ENCODE data around the gene RTN4R. TPM values are rescaled to one million over a fixed set of nuclear protein-coding genes. Genes with fewer than 3 reads are reported as not detected.

Gene RTN4R
- 0.42 and 0.51 TPM in 2 replicates for total RNA-seq
- total RNA-seq (2013): 0.33 TPM
- polyA plus RNA-seq: 0.79 and 0.92 TPM in 2 replicates
- polyA minus RNA-seq: 0.17 and 0.57 TPM in 2 replicates

DNA sequence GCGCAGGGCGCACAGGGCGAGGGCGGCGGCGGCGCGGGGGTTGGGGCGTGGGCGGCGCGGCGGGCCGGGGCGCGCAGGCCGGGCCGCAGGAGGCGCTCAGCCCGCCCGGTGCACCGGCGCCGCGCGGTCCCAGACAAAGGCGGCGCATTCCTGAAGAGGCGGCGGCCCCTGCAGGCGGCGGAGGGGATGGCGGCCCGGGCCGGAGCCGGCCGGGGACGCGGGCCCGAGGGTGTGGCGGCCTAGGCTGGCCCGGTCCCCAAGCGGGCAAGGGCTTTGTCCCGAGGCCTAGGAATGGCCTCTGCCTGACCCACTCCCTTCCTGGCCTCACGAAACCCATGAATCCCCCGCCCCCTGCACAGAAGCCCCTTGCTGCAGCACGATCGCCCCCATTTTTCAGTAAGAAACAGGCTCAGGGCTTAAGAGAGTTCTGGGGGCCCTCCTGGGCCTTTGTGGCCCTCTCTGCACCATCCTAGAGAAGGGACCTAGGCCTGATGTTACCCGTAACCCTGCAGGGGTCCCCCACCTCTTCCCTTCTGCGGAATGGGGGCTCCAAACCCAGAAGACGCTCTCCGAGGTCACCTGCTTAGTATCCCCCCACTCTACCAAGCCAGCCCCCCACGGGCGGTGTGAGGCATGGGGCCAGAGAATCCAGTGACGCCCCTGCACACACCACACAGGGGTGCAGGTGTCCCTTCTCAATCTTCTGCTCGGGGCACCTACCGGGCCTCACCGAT, at the start of gene RTN4R:
RTN4R (minus strand) TSS at position 40 of the 734 bp plus-strand sequence. CDS start 226 bp downstream, outside the sequence.
- ChIA-PET CTCF (interaction anchor here (1.7 to 2.5 kb wide), 2 partner anchors 16 to 111 kb away, joined by 5 to 10 read pairs; no protein-coding TSS in a partner anchor), POLR2A (no interaction called here)
- Mint-ChIP-seq H3K27me3 (peaks cover 3% of the 10 kb centered on the region), H3K9me3 (ENCODE audit: insufficient read depth) (no peaks in the 10 kb centered on the region), H3K4me3 (peak within 1 kb of the TSS; percentile 75), H3K27ac (no peak within 1 kb of the TSS), H3K4me1 (peaks cover 5% of the 10 kb centered on the region)
- no peaks in the 10 kb centered on the region for H4K20me1 ChIP-seq (ENCODE audit: control insufficient read depth, insufficient read depth, low read length, poor library complexity, severe bottlenecking)
- H3K27me3 ChIP-seq (replicated peaks in 1 of 4; ENCODE audit: control extremely low read depth in 1 of 4, control insufficient read depth in 3 of 4, insufficient read depth in 4 of 4, low read length in 3 of 4): peaks cover 0 to 9% (median 3%) of the 10 kb centered on the region in 4 experiments
- intact Hi-C loops (cut with micrococcal nuclease): loop anchor here (1.0 kb wide), 2 partner anchors 17 to 111 kb away; no protein-coding TSS in a partner anchor
- H3K9me3 ChIP-seq (ENCODE audit: control extremely low read depth in 1 of 3, control insufficient read depth in 2 of 3, insufficient read depth in 1 of 3, low read length in 2 of 3): no peaks in the 10 kb centered on the region
- no peaks in the 10 kb centered on the region for H3K36me3 ChIP-seq (replicated peaks in 1 of 2; ENCODE audit: control extremely low read depth in 1 of 2, control insufficient read depth in 1 of 2, extremely low read depth in 1 of 2, insufficient read depth in 2 of 2, low read length in 1 of 2)
- 15% methylated on average over 52 of the region's 58 CpGs for WGBS (ENCODE audit: insufficient coverage)
- peak; percentile 89 for ATAC-seq (ENCODE audit: low read depth)
- TF ChIP-seq EZH2 (IDR thresholded peaks at IDR 0.05; ENCODE audit: borderline replicate concordance, insufficient read depth, low read depth, low read length, poor library complexity, severe bottlenecking) (no peak), CTCF (IDR thresholded peaks at IDR 0.05) (peak; percentile 61)
- H3K27ac ChIP-seq (ENCODE audit: low read length in 2 of 2): no peak within 1 kb of the TSS
- H3K4me2 ChIP-seq (replicated peaks; ENCODE audit: low read depth, low read length, poor library complexity, severe bottlenecking): peak within 1 kb of the TSS; percentile 80
- H3K9ac ChIP-seq (ENCODE audit: low read length): no peak within 1 kb of the TSS
- H3K4me3 ChIP-seq (ENCODE audit: control extremely low read depth in 1 of 5, extremely low read depth in 1 of 5, insufficient read depth in 1 of 5, low read depth in 2 of 5, low read length in 4 of 5): peak within 1 kb of the TSS in 2 of 5 experiments; percentile 25 to 33
- H3K79me2 ChIP-seq (ENCODE audit: control insufficient read depth, insufficient read depth, low read length): no peaks in the 10 kb centered on the region
- H3K4me1 ChIP-seq (ENCODE audit: control insufficient read depth in 2 of 2, insufficient read depth in 2 of 2, low read length in 2 of 2): peaks cover 8 to 14% of the 10 kb centered on the region in 2 donors
- DNase-seq: peak; percentile 68
- H2AFZ ChIP-seq (ENCODE audit: insufficient read depth, low read depth, low read length, poor library complexity, severe bottlenecking): peak within 1 kb of the TSS; percentile 72
